22Rv1 (cell line): Measurements from ENCODE around the gene GFRA4.

Experiments used
- H3K27ac ChIP-seq: fragments of 450-650 bp; 2 replicates; pipeline ENCODE4 v1.5.1; 2017
- ZFX ChIP-seq: fragments of 450-650 bp; IDR thresholded peaks from 2 replicates; pipeline ENCODE4 v1.6.1; 2017; ENCODE audit warnings: antibody characterized with exemption, borderline replicate concordance
- TF ChIP-seq, protein P1 (sequence below): fragments of 450-650 bp; IDR thresholded peaks from 2 replicates; pipeline ENCODE4 v1.5.1; 2017; ENCODE audit warnings: mild to moderate bottlenecking

Gene GFRA4

GRCh38 chr20:3658019-3658715 is 5.0 kb downstream of the GFRA4 start:
- no peak overlapping the region for H3K27ac ChIP-seq
- no peak for TF ChIP-seq ZFX
- TF ChIP-seq, protein P1, sequence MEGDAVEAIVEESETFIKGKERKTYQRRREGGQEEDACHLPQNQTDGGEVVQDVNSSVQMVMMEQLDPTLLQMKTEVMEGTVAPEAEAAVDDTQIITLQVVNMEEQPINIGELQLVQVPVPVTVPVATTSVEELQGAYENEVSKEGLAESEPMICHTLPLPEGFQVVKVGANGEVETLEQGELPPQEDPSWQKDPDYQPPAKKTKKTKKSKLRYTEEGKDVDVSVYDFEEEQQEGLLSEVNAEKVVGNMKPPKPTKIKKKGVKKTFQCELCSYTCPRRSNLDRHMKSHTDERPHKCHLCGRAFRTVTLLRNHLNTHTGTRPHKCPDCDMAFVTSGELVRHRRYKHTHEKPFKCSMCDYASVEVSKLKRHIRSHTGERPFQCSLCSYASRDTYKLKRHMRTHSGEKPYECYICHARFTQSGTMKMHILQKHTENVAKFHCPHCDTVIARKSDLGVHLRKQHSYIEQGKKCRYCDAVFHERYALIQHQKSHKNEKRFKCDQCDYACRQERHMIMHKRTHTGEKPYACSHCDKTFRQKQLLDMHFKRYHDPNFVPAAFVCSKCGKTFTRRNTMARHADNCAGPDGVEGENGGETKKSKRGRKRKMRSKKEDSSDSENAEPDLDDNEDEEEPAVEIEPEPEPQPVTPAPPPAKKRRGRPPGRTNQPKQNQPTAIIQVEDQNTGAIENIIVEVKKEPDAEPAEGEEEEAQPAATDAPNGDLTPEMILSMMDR = no peak

- TF ChIP-seq, protein P1 = no peak
- no peak for TF ChIP-seq ZFX
- H3K27ac ChIP-seq = no peak overlapping the region
Observed at GRCh38 chr20:3655131-3655405, 8.1 kb downstream of the GFRA4 start.

GRCh38 chr20:3654326-3655130 is 8.7 kb downstream of the GFRA4 start:
- H3K27ac ChIP-seq = no peak overlapping the region
- TF ChIP-seq, protein P1 = no peak
- no peak for TF ChIP-seq ZFX

DNA sequence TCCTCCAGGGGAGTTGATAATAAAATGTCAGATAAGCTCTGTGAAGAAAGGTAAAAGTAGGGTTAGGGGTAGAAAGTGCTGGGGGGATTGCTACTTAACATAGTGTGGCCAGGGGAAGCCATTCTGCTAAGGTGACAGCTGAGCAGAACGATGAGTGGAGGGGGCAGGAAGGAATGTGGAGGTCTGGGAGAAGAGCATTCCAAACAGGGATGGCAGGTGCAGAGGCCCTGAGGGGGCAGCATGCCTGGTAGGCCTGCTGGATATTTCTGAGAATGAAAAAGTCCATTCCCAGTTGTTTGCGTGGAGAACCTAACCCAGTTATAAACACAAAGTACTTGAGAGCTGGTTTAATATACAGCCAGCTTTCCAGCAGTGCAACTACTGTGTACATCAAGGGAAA is 9.3 kb downstream of the GFRA4 start:
- no peak overlapping the region for H3K27ac ChIP-seq
- no peak for TF ChIP-seq ZFX

- H3K27ac ChIP-seq = no peak overlapping the region
- TF ChIP-seq ZFX = no peak
- TF ChIP-seq, protein P1 = no peak
Observed at GRCh38 chr20:3652676-3653596, 10.3 kb downstream of the GFRA4 start.

DNA sequence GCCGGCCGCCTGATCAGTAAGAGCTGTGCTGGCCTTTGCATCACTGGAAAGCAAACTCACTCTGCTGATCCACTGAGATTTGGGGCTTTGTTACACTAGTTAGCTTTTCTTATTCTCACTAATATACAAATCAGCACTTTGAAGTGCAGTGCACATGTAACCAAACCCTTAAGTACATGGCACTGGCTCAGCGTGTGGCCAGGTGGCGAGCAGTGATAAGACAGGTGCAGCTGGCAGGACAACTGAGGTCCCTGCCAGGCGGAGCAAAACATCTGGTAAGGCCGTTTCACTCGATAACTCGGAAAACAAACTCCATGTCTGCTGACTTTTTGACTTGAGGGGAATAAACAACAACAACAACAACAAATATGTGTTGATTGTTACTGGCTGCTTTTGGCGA is 11.0 kb downstream of the GFRA4 start:
- no peak overlapping the region for H3K27ac ChIP-seq
- TF ChIP-seq ZFX = no peak
- TF ChIP-seq, protein P1 = no peak

GRCh38 chr20:3651204-3651962 is 11.8 kb downstream of the GFRA4 start:
- no peak overlapping the region for H3K27ac ChIP-seq
- TF ChIP-seq, protein P1 = no peak
- TF ChIP-seq ZFX = no peak
